D341Med (cell line): ENCODE data around the gene UPK1A.
A peak's percentile ranks its signal among the peaks of the same experiment; 100 is the strongest.

Experiments used
- DNase-seq: peaks from one replicate; pipeline ENCODE4 v3.0.0; 2012; ENCODE audit warnings: low spot score

Gene UPK1A

DNA sequence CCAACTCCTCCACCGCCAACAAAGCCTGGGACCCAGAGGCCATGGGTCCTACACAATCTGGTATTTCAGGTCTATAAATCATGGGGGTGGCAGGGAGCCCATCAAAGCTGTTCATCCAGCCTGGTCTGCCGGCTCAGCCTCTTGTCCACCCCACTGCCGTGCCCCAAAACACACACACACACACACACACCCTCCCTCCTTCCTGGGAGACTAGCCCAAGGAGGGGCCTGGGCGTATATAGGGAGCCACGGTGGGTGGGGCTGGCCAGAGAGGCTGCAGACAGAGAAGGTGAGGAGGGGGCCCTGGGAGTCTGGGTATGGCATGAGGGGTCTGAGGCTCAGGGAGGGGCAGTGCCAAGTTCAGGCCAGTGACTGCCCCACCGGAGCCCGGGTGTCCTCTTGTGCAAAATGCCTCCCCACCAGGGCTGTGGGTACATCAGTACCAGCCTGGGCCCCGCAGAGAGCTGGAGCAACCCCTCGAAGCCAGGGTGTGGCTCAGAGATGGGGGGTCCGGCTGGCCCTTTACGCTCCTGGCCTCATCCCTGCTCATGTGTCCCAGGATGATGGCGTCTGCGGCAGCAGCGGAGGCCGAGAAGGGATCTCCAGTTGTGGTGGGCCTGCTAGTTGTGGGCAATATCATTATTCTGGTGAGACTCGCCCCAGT, at the start of gene UPK1A:
TSS of gene UPK1A (plus strand) at position 267 of the 663 bp plus-strand sequence. CDS start at position 563, 296 bp downstream.
- peak; percentile 32 for DNase-seq

DNA sequence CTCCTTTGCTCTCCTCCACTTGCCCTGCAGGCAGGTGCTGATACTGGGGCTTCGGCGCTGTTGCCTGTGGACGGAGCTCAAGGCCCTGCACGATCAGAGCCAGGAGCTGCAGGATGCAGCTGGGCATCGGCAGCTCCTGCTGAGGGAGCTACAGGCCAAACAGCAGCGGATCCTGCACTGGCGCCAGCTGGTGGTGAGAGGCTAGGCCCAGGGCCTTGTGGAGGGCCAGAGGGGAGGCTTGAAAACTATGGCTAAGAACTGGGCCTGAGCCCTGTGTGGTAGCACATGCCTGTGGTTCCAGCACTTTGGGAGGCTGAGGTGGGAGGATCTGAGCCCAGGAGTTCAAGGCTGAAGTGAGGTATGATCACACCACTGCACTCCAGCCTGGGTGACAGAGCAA, 47.5 kb upstream of the UPK1A start:
- DNase-seq, result no peak

- DNase-seq, result no peak
Observed at GRCh38 chr19:35619290-35619923, 46.9 kb upstream of the UPK1A start.

DNA sequence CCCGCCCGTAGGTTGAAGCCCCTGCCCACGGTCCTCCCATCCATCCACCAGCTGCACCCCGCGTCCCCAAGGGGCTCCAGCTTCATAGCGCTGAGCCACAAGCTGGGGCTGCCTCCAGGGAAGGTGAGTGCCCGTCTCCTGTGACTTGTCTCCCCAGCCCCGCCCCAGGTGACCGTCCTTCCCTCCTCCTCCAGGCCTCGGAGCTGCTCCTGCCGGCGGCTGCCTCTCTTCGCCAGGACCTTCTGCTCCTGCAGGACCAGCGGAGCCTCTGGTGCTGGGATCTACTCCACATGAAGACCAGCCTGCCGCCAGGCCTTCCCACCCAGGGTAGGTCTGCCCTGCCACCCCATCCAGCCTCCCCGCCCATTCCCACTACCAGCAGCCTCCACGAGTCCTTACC, 46.3 kb upstream of the UPK1A start:
- no peak for DNase-seq

GRCh38 chr19:35621708-35622107, 44.6 kb upstream of the UPK1A start:
- no peak for DNase-seq

GRCh38 chr19:35622750-35623149, 43.6 kb upstream of the UPK1A start:
- DNase-seq, result no peak

DNA sequence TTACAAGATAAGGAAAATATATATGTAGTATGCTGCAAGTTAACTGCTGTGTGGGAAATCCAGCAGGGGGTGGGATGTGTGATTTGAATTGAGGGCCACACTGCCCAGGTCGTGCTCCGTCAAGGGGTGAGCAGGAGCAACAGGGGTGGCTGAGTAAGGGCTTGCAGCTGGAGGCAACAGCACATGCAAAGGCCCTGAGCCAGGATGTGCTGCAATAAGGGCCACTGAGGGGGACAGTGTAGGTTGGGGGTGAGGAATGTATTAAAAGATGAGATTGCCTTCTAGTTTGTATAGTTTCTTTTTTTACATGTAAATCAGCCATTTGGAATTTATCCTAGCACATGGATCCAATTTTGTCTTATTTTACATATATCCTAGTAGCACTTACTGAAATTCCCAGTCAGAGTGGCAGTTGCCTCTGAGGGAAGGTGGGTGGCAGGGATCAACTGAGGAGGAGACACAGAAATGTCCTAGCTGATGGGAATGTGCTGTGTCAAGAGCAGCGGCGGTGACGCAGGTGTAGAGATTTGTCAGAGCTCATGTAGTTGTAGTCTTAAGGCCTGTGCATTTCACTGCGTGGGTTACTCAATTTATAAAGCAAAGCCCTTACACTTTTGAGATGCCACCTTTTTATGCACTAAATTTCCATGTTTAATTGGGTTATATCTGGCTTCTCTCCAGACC, 42.8 kb upstream of the UPK1A start:
- no peak for DNase-seq

- DNase-seq, result no peak
Observed at GRCh38 chr19:35628264-35628564, 38.1 kb upstream of the UPK1A start.

DNA sequence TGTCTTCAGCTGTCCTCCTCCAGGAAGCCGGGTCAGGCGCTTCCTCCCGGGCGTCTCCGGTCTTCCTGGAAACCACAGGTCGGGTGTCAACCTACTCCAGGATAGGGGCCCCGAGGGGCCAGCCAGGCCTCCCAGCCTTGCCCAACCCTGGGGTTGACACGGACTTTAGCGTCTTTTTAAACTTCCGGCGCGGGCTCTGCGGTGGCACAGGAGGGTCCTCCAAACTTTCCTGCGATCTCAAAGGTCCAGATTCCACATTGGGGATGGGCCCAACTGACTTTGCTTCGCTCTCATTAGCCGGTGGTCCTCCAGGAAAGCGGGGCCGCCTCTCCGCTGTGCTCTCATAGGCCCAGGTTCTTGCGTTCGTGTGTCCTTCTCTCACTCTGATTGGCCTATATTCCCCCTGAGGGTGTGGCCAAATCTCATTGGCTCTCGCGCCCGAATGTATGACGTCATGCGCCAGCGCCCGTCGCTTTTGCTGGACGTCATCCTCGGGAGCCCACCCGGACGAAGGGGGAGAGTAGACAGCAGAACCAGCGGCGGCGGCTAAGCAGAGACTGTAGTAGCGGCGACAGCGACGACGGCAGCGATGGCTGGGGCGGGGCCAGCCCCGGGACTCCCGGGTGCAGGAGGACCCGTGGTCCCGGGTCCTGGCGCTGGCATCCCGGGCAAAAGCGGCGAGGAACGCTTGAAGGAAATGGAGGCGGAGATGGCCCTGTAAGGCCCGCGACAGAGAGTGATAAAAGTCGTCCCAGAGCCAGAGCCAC, 37.6 kb upstream of the UPK1A start, which contains the start of gene RBM42:
TSS of gene RBM42 (plus strand) at position 472 of the 767 bp plus-strand sequence. CDS start at position 590, 118 bp downstream.
- DNase-seq, result peak; percentile 97

DNA sequence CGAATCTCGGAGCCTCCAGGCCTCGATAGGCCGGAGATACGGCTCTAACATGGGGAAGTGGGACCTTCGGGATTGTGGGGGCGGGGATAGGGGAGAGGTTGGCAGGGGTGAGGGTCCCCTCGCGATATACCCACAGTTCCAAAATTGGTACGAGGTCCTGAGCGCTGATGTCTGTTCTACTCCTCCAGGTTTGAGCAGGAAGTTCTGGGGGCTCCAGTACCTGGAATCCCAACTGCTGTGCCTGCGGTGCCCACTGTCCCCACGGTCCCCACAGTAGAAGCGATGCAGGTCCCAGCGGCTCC, 37.0 kb upstream of the UPK1A start:
- no peak for DNase-seq

DNA sequence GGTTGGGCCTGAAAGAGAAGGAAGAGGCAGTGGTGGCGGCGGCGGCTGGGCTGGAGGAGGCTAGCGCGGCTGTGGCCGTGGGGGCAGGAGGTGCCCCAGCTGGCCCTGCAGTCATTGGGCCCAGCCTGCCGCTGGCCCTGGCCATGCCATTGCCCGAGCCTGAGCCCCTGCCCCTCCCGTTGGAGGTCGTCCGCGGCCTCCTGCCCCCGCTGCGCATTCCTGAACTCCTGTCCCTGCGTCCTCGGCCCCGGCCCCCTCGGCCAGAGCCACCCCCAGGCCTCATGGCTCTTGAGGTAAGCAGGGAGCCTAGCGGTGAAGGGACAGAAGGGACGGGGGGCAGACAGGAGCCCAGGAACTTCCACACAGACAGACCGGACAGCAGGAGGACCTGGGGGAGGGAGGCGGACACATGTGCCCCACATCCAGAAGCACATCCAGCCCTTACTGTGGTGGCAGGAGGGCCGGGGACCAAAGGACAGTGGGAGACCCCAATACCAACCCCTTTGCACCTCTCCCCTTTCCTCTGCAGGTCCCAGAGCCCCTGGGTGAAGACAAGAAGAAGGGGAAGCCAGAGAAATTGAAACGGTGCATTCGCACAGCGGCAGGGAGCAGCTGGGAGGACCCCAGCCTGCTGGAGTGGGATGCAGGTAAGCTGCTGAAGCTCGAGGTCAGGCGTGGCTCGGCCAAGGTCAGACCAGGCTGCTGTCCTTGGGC, 32.4 kb upstream of the UPK1A start:
- DNase-seq, result no peak

DNA sequence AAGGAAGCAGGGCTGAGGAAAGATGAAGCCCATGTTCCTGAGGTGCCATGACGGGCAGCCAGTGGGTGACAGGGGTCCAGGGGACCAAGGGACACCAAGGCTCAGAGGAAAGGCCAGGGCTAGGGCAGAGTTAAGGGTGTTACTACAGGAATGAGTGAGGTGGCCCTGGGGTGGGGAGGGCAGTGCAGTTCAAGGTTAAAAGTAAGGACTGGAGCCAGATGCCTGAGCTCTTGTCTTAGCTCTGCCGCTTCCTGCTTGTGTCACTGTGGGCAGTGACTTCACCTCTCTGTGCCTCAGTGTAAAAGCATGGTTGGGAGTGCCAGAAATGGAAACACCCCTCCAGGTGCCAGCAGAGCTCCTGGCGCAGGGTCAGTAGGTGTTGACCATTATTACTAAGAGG, 29.7 kb upstream of the UPK1A start:
- DNase-seq, result no peak

GRCh38 chr19:35637165-35637564, 29.2 kb upstream of the UPK1A start:
- no peak for DNase-seq

DNA sequence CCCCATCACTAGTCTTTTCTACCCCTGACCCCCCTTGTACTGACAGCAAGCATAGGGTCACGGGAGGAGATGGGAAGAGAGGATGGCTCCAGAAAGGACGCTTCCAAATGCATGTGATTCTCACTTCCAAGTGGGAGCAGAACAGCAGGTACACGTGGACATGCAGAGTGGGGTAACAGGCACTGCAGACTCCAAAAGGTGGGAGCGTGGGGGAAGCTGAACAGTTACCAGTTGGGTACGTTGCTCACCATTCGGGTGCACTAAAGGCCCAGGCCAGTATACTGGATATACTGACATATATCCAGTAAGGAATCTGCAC, 27.0 kb upstream of the UPK1A start:
- DNase-seq, result no peak

DNA sequence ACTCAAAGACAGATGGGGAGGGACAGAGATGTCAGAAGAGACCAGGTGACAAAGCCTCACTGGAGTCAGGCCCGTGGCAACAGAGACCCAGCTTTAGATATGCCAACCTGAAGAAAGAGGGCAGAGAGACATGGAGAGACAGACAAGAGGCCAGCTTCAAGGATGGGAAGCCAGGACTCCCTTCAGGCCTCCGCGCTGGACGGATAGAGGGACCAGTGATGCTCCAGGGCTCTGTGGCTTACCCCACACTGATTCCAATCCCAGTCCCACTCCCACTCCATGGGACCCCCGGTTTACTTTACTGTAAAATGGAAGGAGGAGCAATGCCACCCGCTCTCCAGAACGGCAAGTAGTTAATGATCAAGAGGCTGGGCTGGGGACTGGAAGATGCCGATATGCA, 26.5 kb upstream of the UPK1A start:
- DNase-seq, result no peak

GRCh38 chr19:35641515-35642151, 24.7 kb upstream of the UPK1A start, which contains the start of gene ETV2:
Gene ETV2, plus strand, starts transcription at chr19:35641745. Its CDS starts 716 bp downstream, at chr19:35642461.
- DNase-seq, result no peak

- DNase-seq, result no peak
Observed at GRCh38 chr19:35642312-35642711, 24.0 kb upstream of the UPK1A start.

GRCh38 chr19:35642798-35643254, 23.5 kb upstream of the UPK1A start:
- no peak for DNase-seq

DNA sequence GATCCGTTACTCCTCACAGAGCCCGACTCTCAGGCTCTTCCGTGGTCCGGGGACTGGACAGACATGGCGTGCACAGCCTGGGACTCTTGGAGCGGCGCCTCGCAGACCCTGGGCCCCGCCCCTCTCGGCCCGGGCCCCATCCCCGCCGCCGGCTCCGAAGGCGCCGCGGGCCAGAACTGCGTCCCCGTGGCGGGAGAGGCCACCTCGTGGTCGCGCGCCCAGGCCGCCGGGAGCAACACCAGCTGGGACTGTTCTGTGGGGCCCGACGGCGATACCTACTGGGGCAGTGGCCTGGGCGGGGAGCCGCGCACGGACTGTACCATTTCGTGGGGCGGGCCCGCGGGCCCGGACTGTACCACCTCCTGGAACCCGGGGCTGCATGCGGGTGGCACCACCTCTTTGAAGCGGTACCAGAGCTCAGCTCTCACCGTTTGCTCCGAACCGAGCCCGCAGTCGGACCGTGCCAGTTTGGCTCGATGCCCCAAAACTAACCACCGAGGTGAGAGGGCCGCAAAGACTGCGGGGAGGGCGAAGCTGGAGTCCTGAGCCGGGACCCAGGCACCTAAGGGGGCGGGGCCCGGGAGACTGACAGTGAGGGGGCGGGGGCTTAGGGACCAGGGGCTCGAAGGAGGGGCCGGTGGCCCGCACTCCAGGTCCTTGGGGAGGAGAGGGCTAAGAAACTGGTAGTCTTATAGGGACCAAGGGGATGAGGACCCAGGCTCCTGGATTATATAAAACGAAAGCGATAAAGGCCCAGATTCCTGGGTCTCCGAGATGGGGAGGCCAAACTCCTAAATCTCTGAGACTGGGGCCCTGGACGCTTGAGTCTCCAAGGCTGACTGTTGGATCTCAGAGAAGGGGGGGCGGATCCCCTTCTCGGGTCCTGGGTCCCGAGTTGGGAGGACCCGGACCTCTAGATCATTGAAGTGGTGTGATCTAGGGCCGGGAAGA, 22.8 kb upstream of the UPK1A start:
- peak; percentile 93 for DNase-seq

DNA sequence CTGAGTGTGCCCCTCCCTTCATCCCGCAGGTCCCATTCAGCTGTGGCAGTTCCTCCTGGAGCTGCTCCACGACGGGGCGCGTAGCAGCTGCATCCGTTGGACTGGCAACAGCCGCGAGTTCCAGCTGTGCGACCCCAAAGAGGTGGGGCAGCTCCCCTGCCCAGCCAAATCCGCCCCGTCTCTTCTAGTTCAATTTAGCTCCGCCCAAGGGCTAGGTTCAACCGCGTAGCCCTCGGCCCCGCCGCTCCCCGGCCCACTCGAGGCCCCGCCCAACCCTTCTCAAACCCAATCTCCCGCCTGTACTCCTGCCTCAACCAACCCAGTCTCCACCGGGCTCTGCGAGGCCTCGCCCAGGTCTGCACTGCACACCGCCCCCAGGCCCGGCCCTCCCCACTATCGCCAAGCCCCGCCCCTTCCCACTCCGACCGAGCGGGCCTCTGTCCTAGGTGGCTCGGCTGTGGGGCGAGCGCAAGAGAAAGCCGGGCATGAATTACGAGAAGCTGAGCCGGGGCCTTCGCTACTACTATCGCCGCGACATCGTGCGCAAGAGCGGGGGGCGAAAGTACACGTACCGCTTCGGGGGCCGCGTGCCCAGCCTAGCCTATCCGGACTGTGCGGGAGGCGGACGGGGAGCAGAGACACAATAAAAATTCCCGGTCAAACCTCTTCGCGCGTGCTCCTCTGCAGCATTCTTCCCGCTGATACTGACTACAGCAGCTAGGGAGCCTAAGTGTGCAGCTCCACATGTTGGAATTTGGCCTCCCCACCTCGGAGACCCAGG, 21.9 kb upstream of the UPK1A start:
- peak; percentile 93 for DNase-seq
